Measurements from ENCODE around the gene PTPN21. TPM values are rescaled to one million over a fixed set of nuclear protein-coding genes. Genes with fewer than 3 reads are reported as not detected.

Gene PTPN21
- total RNA-seq, 4 donors from 2014 or later, result 39.5 to 76.9 (median 64.0) TPM

DNA sequence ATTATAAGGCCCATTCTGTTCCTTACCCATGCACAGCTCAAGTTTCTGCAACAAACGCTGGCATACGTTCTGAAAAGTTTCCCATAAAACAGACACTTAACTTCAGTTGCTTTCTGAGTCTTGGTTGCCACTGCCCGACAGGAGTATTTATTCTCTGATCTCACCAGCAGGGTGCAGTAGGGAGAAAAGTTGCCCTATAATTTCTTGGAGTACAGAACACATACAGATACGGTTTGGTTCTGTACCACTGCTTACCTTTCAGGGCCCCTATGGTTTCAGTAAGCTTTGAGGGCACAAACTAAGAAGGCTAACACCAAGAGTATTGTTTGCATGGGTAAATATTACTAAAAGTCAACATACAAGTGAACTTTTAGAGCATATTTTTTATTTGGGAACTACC is 91.5 kb downstream of the PTPN21 start:
- intact Hi-C loops (cut with DNase I; ENCODE audit: low total_unique reads), result no loop called here
- 75 to 88% methylated on average over 4 of the region's 4 CpGs for WGBS, 2 donors
- DNase-seq (ENCODE audit: low spot score in 2 of 2), result no peak
- H3K4me3 ChIP-seq (ENCODE audit: low read depth, poor library complexity, severe bottlenecking), result no peak overlapping the region
- TF ChIP-seq CTCF (IDR thresholded peaks at IDR 0.05) (no peak), POLR2A (IDR thresholded peaks at IDR 0.05) (no peak)

DNA sequence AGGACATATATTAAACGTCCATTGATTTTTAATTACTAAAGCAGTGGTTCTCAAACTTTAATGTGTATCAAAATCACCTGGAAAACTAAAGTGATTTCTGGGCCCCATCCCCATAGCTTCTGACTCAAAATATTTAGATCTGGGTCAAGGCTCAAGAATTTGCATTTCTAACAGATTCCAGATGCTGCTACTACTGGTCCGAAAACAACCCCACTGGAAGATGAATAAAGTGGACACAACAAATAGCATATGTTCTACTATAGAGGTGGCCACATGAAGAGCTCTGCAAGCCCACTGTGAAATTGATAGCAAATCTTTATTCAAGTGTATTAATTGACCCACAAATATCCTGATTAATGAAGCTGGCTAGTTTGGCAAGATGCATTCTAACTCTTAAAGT is 99.9 kb downstream of the PTPN21 start:
- intact Hi-C loops (cut with DNase I; ENCODE audit: low total_unique reads), result no loop called here

DNA sequence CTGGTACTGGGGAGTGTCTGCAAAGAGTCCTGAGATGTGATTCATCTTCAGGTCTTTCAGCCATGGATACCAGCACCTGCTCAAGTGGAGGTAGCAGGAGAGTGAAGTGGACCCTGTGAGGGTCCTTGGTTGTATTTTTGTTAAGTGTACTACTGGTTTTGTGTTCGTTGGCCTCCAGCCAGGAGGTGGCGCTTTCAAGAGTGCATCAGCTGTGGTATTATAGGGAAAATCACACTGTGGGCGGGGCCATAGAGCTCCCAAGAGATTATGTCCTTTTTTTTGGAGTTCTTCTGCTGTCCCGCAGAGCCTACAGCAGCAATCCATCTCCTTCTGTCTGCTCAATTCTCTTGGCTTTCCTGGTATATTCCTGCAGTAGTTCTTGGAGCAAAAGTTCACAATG is 102.6 kb downstream of the PTPN21 start:
- intact Hi-C loops (cut with DNase I; ENCODE audit: low total_unique reads), result no loop called here
- H3K4me3 ChIP-seq (ENCODE audit: low read depth, poor library complexity, severe bottlenecking), result no peak overlapping the region
- DNase-seq (ENCODE audit: low spot score in 2 of 2), result no peak
- no peak for TF ChIP-seq CTCF (IDR thresholded peaks at IDR 0.05)
- TF ChIP-seq POLR2A (IDR thresholded peaks at IDR 0.05), result no peak
- WGBS, 2 donors, result 98% methylated on average over 4 of the region's 4 CpGs

More for the DNA sequence above, 99.9 kb downstream of the PTPN21 start:
- H3K4me3 ChIP-seq (ENCODE audit: low read depth, poor library complexity, severe bottlenecking), result no peak overlapping the region
- no peak for DNase-seq (ENCODE audit: low spot score in 2 of 2)
- TF ChIP-seq CTCF (IDR thresholded peaks at IDR 0.05) (no peak), POLR2A (IDR thresholded peaks at IDR 0.05) (no peak)
- 64 to 77% methylated on average over 2 of the region's 2 CpGs for WGBS, 2 donors

DNA sequence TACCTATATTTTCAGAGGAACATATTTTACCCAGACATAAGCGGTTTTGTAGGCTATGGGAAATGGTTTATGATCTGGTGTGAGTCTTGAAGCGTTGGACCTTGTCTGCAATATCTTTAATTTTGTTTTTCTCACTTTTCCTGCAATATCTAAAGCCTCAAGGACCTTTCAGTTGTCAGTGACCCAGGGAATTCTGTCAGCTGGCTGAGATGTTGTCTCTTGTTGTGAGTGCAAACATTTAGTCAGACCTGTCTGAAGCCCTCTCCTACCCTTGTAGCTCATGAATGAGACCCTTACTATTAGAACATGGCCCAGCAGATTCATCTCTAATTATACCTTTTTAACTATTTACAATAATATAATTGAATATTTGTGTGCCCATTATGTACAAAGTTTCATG is 115.7 kb downstream of the PTPN21 start:
- no peak for TF ChIP-seq POLR2A (IDR thresholded peaks at IDR 0.05)
- TF ChIP-seq CTCF (IDR thresholded peaks at IDR 0.05), result no peak
- intact Hi-C loops (cut with DNase I; ENCODE audit: low total_unique reads), result no loop called here

DNA sequence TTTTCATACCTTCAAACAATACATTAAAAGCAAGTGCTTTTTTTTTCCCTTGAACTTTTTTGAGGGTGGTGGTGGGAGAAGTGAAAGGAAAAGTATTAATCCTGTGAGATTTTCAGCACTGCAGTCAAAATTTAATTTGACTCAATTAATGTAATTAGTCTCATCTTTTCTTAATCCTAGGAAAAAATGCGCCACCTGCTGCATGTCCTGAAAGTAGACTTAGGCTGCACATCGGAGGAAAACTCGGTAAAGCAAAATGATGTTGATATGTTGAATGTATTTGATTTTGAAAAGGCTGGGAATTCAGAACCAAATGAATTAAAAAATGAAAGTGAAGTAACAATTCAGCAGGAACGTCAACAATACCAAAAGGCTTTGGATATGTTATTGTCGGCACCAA is 117.1 kb downstream of the PTPN21 start:
- 91 to 92% methylated on average over 5 of the region's 5 CpGs for WGBS, 2 donors
- TF ChIP-seq CTCF (IDR thresholded peaks at IDR 0.05) (no peak), POLR2A (IDR thresholded peaks at IDR 0.05) (no peak)
- DNase-seq (ENCODE audit: low spot score in 2 of 2), result no peak
- H3K4me3 ChIP-seq (ENCODE audit: low read depth, poor library complexity, severe bottlenecking), result no peak overlapping the region
- intact Hi-C loops (cut with DNase I; ENCODE audit: low total_unique reads), result no loop called here

More for the DNA sequence above, 115.7 kb downstream of the PTPN21 start:
- H3K4me3 ChIP-seq (ENCODE audit: low read depth, poor library complexity, severe bottlenecking), result no peak overlapping the region
- DNase-seq (ENCODE audit: low spot score in 2 of 2), result no peak
- WGBS, 2 donors, result 93 to 95% methylated on average over 2 of the region's 2 CpGs

DNA sequence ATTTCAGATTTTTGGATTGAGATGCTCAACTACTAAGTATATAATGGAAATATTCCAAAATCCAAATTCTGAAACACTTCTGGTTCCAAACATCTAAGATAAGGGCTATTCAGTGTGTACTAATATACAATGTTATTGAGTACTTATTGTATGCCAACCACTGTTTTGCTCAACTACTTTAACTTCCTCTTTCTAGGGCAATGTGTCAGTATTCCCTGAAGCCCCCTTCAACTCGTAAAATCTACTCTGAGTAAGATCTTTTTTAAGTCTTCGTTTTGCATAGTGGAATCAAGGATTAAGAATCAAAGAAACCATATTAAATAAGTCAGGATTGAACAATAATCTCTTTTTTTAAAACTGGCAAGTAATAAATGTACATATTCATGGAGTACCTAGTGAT is 123.8 kb downstream of the PTPN21 start:
- TF ChIP-seq POLR2A (IDR thresholded peaks at IDR 0.05) (no peak), CTCF (IDR thresholded peaks at IDR 0.05) (no peak)
- intact Hi-C loops (cut with DNase I; ENCODE audit: low total_unique reads), result no loop called here
- 82 to 89% methylated on average over 2 of the region's 2 CpGs for WGBS, 2 donors
- DNase-seq (ENCODE audit: low spot score in 2 of 2), result no peak
- H3K4me3 ChIP-seq (ENCODE audit: low read depth, poor library complexity, severe bottlenecking), result no peak overlapping the region
